GM13976 (cell line): ENCODE data around the gene DNAI7.

Experiments
- DNase-seq: peaks from one replicate; pipeline ENCODE4 v3.0.0; 2012; ENCODE audit warnings: low spot score
- CTCF ChIP-seq: IDR thresholded peaks from 2 replicates; pipeline ENCODE4 v1.5.1; 2012; ENCODE audit warnings: borderline replicate concordance, mild to moderate bottlenecking; ENCODE audit not compliant: insufficient read depth; ENCODE audit errors: extremely low read depth, missing control alignments, control extremely low read depth
- in situ Hi-C: fragments of 300-500 bp; cut with MboI; formaldehyde crosslinking; loops from one replicate; pipeline ENCODE4 v1.12.0; 2022; ENCODE audit warnings: low sequenced_read_pairs, mixed read lengths, inconsistent platforms; ENCODE audit not compliant: unreplicated experiment

Gene DNAI7

DNA sequence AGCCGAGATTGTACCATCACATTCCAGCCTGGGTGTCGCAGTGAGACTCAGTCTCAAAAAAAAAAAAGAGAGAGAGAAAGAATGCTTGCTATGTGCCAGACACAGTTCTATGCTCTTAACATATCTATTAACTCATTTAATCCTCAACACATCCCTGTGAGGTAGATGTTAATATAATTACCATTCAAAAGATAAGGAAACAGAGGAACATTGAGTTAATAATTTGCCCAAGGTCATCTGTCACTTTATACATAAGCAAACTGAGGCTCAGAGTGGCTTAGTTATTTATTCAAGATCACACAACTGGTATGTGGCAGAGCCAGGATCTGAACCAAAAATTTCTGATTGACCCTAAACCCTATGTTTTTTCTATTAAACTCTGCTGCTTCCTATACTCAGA lies 129.9 kb downstream of the DNAI7 start:
- in situ Hi-C loops, result no loop called here
- no peak for DNase-seq
- TF ChIP-seq CTCF, result no peak

GRCh38 chr12:25063873-25064628 lies 130.9 kb downstream of the DNAI7 start:
- in situ Hi-C loops, result loop anchor here (5.0 kb wide), 1 partner anchor 62 kb away; no protein-coding TSS in a partner anchor
- TF ChIP-seq CTCF, result no peak
- DNase-seq, result no peak

- in situ Hi-C loops, result no loop called here
- no peak for DNase-seq
- TF ChIP-seq CTCF, result no peak
Observed at GRCh38 chr12:25058658-25059058, 136.3 kb downstream of the DNAI7 start.
